ENCODE data around the gene VDAC1. TPM values are rescaled to one million over a fixed set of nuclear protein-coding genes. Genes with fewer than 3 reads are reported as not detected.
A peak's percentile ranks its signal among the peaks of the same experiment; 100 is the strongest.

The VDAC1 gene
- polyA plus RNA-seq, 3 donors from 2014 or later, result 107 to 119 (median 111) TPM

GRCh38 chr5:133996683-133997252, 8.0 kb downstream of the VDAC1 start:
- H3K27me3 Mint-ChIP-seq (ENCODE audit: low read depth in 3 of 3), result peaks cover 0 to 2% (median 0%) of the 10 kb centered on the region in 3 donors

DNA sequence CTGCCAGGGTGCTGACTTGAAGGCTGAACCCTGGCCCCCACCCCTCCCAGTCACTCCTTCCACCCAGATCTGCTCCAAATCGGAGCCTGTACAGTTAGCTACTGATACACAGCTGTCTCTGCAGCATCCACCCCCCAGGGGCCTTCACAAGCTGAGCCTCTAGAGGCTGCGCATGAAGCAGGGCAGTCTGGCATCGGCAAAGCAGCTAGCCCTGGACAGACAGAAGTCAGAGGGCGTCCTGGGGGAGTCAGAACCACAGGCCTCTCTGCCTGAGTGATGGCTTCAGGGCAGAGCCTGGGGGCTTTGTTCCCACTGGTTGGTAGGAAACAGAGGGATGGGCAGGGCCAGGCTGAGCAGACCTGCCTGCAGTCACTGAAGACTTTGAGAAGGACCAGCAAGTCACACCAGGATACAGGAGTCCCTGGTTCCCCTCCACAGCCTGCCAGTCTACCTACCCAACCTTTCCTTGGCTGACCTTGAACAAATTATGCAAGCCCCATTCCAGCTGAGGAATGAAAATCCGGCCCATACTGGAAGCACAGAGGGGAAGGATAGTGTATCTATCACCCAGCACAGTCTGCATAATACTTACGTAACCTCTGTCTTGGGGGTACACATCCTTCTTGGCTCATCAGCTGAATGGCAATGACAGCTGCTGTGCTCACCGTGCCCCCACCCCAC, 8.8 kb downstream of the VDAC1 start:
- Mint-ChIP-seq H3K27ac (peak overlapping the region in 1 of 6 donors; percentile 34), H3K4me3 (no peak overlapping the region), H3K4me1 (peaks cover 40 to 72% of the 10 kb centered on the region in 2 donors), H3K9me3 (no peaks in the 10 kb centered on the region), H3K27me3 (ENCODE audit: low read depth in 3 of 3) (peaks cover 0 to 2% (median 0%) of the 10 kb centered on the region in 3 donors), H3K36me3 (peaks cover 0 to under 1% (median under 1%) of the 10 kb centered on the region in 3 donors)
- DNase-seq, result no peak

More at GRCh38 chr5:133996683-133997252, 8.0 kb downstream of the VDAC1 start:
- Mint-ChIP-seq H3K9me3 (no peaks in the 10 kb centered on the region), H3K4me1 (peaks cover 42 to 78% of the 10 kb centered on the region in 2 donors), H3K27ac (no peak overlapping the region), H3K36me3 (no peaks in the 10 kb centered on the region), H3K4me3 (no peak overlapping the region)
- DNase-seq, result no peak

DNA sequence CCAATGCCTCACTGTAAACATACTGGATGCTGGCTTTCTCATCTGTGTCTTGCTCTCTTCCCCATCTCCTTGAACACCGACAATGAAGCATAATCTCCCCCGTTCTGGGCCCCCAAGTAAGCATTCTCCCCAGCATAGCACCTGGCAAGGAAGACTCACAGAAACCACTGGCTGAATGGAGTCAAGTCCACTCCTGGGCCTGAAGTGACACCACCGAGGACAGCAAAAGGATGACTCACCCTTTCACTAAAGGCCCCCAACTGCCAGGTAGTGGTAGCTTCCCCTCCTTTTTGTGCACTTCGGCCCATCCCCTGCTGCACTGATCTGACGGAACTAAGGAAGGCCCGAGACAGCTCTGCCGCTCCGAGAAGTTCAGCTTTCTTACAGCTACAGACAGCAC, 9.4 kb downstream of the VDAC1 start:
- Mint-ChIP-seq H3K36me3 (peaks cover 0 to 7% (median 3%) of the 10 kb centered on the region in 3 donors), H3K27me3 (ENCODE audit: low read depth in 3 of 3) (peaks cover 0 to 2% (median 0%) of the 10 kb centered on the region in 3 donors), H3K4me1 (peaks cover 38 to 67% of the 10 kb centered on the region in 2 donors), H3K9me3 (no peaks in the 10 kb centered on the region), H3K27ac (peak overlapping the region in 3 of 6 donors; percentile 12 to 34 (median 24)), H3K4me3 (no peak overlapping the region)
- DNase-seq, result no peak

DNA sequence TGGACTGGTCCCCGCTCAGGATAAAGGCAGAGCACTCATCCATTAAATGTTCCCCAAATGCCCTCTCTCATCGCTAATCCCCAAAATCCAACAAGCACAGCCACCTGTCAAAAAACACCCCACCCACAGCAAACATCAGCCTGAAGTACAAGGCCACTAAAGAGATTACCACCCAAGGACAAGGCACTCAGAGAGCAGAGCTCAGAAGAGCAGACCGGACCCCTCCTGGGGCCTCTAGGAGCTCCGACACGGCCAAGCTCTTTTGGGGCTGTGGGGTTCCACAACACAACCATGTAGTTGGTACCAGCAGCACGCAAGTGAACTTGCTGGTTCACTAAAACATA, 9.8 kb downstream of the VDAC1 start:
- H3K27ac Mint-ChIP-seq, result peak overlapping the region in 2 of 6 donors; percentile 34 to 74
- H3K9me3 Mint-ChIP-seq, result no peaks in the 10 kb centered on the region
- H3K4me3 Mint-ChIP-seq, result no peak overlapping the region
- peaks cover 35 to 63% of the 10 kb centered on the region in 2 donors for H3K4me1 Mint-ChIP-seq
- H3K36me3 Mint-ChIP-seq, result peaks cover 0 to 9% (median 3%) of the 10 kb centered on the region in 3 donors
- DNase-seq, result no peak
- H3K27me3 Mint-ChIP-seq (ENCODE audit: low read depth in 3 of 3), result peaks cover 0 to 2% (median 0%) of the 10 kb centered on the region in 3 donors

DNA sequence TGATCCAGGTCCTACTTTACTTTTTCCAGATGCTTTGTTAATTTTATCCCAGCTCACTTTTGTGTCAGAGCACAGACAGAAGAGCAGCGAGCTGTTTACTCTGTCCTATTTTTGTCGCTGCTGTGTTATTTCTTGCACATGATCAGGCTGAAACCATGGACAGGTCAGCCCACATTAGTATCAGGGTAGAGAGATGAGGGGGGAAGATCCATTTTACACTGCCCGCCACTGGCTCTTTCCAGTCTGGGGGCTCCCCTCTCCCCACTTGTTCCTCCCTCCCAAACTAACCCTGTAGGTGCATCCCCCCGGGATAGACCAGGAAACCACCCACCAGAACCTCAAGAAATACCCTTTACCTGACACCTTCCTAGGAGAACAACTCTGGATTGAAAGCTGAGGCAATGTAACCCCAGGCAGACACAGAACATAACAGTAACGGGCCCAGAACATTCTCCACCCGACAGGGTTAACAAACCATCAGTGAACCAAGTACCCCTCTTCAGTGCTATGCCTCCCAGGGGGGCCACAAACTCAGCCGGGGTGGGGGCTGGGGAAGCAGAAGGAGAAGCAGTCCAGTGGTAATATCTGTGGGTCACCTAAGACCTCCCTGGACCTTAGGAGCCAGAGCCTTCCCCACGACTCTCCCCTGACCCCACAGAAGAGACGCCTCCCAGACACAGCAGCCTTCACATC, 10.3 kb downstream of the VDAC1 start:
- no peak overlapping the region for H3K4me3 Mint-ChIP-seq
- H3K27ac Mint-ChIP-seq, result peak overlapping the region in 3 of 6 donors; percentile 45 to 74 (median 50)
- DNase-seq, result no peak
- H3K27me3 Mint-ChIP-seq (ENCODE audit: low read depth in 3 of 3), result peaks cover 0 to 2% (median 0%) of the 10 kb centered on the region in 3 donors
- peaks cover 0 to 9% (median 3%) of the 10 kb centered on the region in 3 donors for H3K36me3 Mint-ChIP-seq
- no peaks in the 10 kb centered on the region for H3K9me3 Mint-ChIP-seq
- peaks cover 30 to 58% of the 10 kb centered on the region in 2 donors for H3K4me1 Mint-ChIP-seq

- no peaks in the 10 kb centered on the region for H3K9me3 Mint-ChIP-seq
- H3K27ac Mint-ChIP-seq, result peak overlapping the region in 3 of 6 donors; percentile 14 to 29 (median 22)
- H3K4me1 Mint-ChIP-seq, result peaks cover 29 to 52% of the 10 kb centered on the region in 2 donors
- peaks cover 3 to 12% (median 7%) of the 10 kb centered on the region in 3 donors for H3K36me3 Mint-ChIP-seq
- no peak overlapping the region for H3K4me3 Mint-ChIP-seq
- no peak for DNase-seq
- peaks cover 0 to 2% (median 0%) of the 10 kb centered on the region in 3 donors for H3K27me3 Mint-ChIP-seq (ENCODE audit: low read depth in 3 of 3)
Observed at GRCh38 chr5:133993185-133993936, 11.4 kb downstream of the VDAC1 start.

DNA sequence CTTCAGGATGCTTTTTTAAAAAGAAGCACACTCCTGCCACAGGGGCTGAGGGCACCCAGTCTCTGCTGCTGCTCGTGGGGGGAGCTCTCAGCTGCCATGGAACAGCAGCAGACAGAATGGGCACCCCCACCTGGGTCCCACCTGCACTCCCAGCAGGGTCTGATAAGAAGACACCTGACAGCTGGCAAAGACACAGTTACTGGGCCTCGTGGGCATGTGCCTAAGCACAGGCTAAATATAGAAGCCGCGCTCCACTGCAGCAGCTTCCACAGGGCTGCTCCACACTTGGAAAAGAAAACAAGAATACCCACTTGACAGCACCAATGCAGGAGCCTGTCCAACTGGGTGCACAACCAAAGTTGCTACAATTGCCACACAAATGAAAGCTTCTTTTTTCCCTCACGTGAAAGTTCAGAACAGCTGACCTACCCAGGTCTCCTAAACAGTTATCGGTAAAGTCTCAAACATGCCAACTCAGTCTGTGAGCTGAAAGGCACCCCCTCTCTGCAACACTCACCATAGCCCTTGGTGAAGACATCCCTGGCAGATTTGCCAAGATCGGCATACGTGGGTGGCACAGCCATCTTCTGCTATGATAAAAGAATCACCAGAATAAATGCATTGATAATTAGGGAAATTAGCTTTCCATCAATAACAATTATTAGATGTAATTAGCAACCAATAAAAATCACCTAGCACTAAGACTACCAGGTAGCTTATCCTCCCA, 12.2 kb downstream of the VDAC1 start:
- peak overlapping the region in 1 of 6 donors; percentile 30 for H3K27ac Mint-ChIP-seq
- H3K4me3 Mint-ChIP-seq, result no peak overlapping the region
- H3K4me1 Mint-ChIP-seq, result peaks cover 26 to 46% of the 10 kb centered on the region in 2 donors
- no peaks in the 10 kb centered on the region for H3K9me3 Mint-ChIP-seq
- DNase-seq, result no peak
- peaks cover 3 to 12% (median 7%) of the 10 kb centered on the region in 3 donors for H3K36me3 Mint-ChIP-seq
- peaks cover 0 to 2% (median 0%) of the 10 kb centered on the region in 3 donors for H3K27me3 Mint-ChIP-seq (ENCODE audit: low read depth in 3 of 3)

- Mint-ChIP-seq H3K9me3 (no peaks in the 10 kb centered on the region), H3K4me1 (peaks cover 19 to 38% of the 10 kb centered on the region in 2 donors), H3K27ac (no peak overlapping the region), H3K4me3 (no peak overlapping the region), H3K27me3 (ENCODE audit: low read depth in 3 of 3) (peaks cover 0 to 2% (median 1%) of the 10 kb centered on the region in 3 donors), H3K36me3 (peaks cover 3 to 12% (median 7%) of the 10 kb centered on the region in 3 donors)
- DNase-seq, result no peak
Observed at GRCh38 chr5:133991171-133991910, 13.4 kb downstream of the VDAC1 start.

DNA sequence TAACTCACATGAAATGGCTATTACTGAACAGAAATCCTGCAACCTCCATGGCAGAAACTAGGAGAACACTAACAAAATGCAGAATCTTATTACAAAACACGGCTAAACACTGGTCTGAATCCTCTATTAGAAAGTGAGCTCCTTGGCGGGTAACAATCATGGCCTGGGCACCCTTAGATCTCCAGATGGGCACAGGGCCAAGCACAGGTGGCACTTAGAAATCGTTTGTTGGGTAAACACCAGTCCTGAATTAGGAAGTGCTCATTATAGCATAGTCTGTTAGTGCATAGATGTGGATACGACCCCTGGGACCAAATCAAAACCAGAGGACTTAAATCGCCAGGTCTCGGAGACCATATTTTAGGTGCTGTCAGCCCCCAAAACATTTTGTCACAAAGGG, 14.4 kb downstream of the VDAC1 start:
- H3K27me3 Mint-ChIP-seq (ENCODE audit: low read depth in 3 of 3), result peaks cover 0 to 2% (median 1%) of the 10 kb centered on the region in 3 donors
- H3K9me3 Mint-ChIP-seq, result no peaks in the 10 kb centered on the region
- H3K4me1 Mint-ChIP-seq, result peaks cover 15 to 30% of the 10 kb centered on the region in 2 donors
- H3K36me3 Mint-ChIP-seq, result peaks cover 3 to 16% (median 7%) of the 10 kb centered on the region in 3 donors
- H3K27ac Mint-ChIP-seq, result no peak overlapping the region
- DNase-seq, result no peak
- H3K4me3 Mint-ChIP-seq, result no peak overlapping the region

DNA sequence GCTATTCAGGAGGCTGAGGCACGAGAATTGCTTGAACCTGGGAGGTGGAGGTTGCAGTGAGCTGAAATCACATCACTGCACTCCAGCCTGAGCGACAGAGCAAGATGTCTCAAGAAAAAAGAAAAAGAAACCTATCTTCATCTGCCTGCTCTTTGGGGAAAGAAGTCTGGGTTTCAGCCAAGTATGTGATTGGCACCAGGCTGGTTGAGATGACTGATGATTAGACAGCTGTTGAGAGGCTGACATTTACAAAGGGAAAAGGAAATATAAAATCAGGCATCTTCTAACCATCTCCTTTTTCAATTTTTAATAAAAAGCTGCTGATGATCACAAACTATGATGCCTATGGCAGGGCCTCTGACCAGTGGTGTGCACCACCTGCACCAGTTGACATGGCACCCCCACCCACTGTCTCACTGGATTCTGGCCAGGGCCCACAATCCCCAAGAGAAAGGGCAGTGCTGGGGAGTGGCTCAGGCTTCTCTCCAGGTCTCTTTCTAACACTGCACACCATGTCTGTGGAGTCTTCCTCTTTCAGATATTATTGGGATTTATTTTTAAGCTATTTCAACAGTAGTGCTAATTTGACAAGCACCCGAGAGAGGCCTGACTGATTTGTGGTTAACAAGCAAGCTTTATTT, 19.1 kb downstream of the VDAC1 start:
- Mint-ChIP-seq H3K27me3 (ENCODE audit: low read depth in 3 of 3) (peaks cover 0 to 1% (median 0%) of the 10 kb centered on the region in 3 donors), H3K4me1 (peaks cover 0 to 1% of the 10 kb centered on the region in 2 donors), H3K36me3 (peaks cover 3 to 19% (median 5%) of the 10 kb centered on the region in 3 donors), H3K4me3 (no peak overlapping the region), H3K9me3 (no peaks in the 10 kb centered on the region), H3K27ac (no peak overlapping the region)
- no peak for DNase-seq

- H3K36me3 Mint-ChIP-seq, result peaks cover 0 to 17% (median 0%) of the 10 kb centered on the region in 3 donors
- H3K4me1 Mint-ChIP-seq, result no peaks in the 10 kb centered on the region
- H3K27ac Mint-ChIP-seq, result no peak overlapping the region
- H3K9me3 Mint-ChIP-seq, result no peaks in the 10 kb centered on the region
- no peak overlapping the region for H3K4me3 Mint-ChIP-seq
- no peak for DNase-seq
- peaks cover 0 to 1% (median 0%) of the 10 kb centered on the region in 3 donors for H3K27me3 Mint-ChIP-seq (ENCODE audit: low read depth in 3 of 3)
Observed at GRCh38 chr5:133983674-133984073, 21.1 kb downstream of the VDAC1 start.

DNA sequence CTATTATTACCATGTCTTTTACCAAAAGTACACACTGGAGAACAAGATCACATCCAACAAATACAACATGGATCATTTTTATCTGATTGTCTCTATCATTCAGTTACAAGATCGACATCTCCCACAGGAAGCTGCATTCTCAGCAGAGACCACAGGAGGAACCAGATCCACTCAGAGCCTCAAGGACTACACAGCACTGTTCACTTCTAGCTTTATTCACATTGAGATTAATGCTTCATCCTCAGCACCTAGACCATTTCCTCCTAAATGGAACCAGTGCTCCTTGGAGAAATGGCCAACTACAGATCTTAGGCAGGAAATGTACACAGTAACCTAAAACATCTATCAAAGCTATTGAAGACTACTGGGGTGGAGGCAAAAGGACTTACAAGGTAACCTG, 23.1 kb downstream of the VDAC1 start:
- peaks cover 0 to 17% (median 0%) of the 10 kb centered on the region in 3 donors for H3K36me3 Mint-ChIP-seq
- no peaks in the 10 kb centered on the region for H3K9me3 Mint-ChIP-seq
- no peak overlapping the region for H3K4me3 Mint-ChIP-seq
- no peaks in the 10 kb centered on the region for H3K4me1 Mint-ChIP-seq
- no peak for DNase-seq
- no peaks in the 10 kb centered on the region for H3K27me3 Mint-ChIP-seq (ENCODE audit: low read depth in 3 of 3)
- no peak overlapping the region for H3K27ac Mint-ChIP-seq
